Type B pancreatic cell (in vitro differentiated cells): ENCODE results near the gene ACSF3. TPM values are rescaled to one million over a fixed set of nuclear protein-coding genes. Genes with fewer than 3 reads are reported as not detected.
A peak's percentile ranks its signal among the peaks of the same experiment; 100 is the strongest.

Source experiments
- DNase-seq: peaks from one replicate; pipeline ENCODE4 v3.0.0; 2021; ENCODE audit warnings: mixed read lengths; ENCODE audit not compliant: unreplicated experiment; ENCODE audit errors: extremely low spot score
- H3K27ac Mint-ChIP-seq: 2 replicates; pipeline ENCODE4 v1.8.0; 2021; ENCODE audit warnings: mild to moderate bottlenecking, mixed read lengths
- H3K27me3 Mint-ChIP-seq: 2 replicates; pipeline ENCODE4 v1.8.0; 2021; ENCODE audit warnings: mixed read lengths
- H3K36me3 Mint-ChIP-seq: 2 replicates; pipeline ENCODE4 v1.8.0; 2021; ENCODE audit warnings: mixed read lengths
- H3K4me1 Mint-ChIP-seq: one replicate; pipeline ENCODE4 v1.8.0; 2021; ENCODE audit warnings: mixed read lengths; ENCODE audit not compliant: unreplicated experiment
- H3K4me3 Mint-ChIP-seq: 2 replicates; pipeline ENCODE4 v1.8.0; 2021; ENCODE audit warnings: mild to moderate bottlenecking, mixed read lengths
- H3K9me3 Mint-ChIP-seq: 2 replicates; pipeline ENCODE4 v1.8.0; 2021; ENCODE audit warnings: mixed read lengths
- CTCF ChIP-seq: fragments of 200-600 bp; sonication (generic); conservative IDR thresholded peaks from 2 replicates; pipeline ENCODE4 v1.5.0; 2021; ENCODE audit warnings: antibody characterized with exemption, mild to moderate bottlenecking
- total RNA-seq: library from RNA; stranded (reverse); gene quantifications from 2 replicates; pipeline ENCODE4 v1.2.1, GENCODE V29; 2021; ENCODE audit warnings: low replicate concordance

The ACSF3 gene
- total RNA-seq, 1 donor from 2014 or later: 29.0 TPM

DNA sequence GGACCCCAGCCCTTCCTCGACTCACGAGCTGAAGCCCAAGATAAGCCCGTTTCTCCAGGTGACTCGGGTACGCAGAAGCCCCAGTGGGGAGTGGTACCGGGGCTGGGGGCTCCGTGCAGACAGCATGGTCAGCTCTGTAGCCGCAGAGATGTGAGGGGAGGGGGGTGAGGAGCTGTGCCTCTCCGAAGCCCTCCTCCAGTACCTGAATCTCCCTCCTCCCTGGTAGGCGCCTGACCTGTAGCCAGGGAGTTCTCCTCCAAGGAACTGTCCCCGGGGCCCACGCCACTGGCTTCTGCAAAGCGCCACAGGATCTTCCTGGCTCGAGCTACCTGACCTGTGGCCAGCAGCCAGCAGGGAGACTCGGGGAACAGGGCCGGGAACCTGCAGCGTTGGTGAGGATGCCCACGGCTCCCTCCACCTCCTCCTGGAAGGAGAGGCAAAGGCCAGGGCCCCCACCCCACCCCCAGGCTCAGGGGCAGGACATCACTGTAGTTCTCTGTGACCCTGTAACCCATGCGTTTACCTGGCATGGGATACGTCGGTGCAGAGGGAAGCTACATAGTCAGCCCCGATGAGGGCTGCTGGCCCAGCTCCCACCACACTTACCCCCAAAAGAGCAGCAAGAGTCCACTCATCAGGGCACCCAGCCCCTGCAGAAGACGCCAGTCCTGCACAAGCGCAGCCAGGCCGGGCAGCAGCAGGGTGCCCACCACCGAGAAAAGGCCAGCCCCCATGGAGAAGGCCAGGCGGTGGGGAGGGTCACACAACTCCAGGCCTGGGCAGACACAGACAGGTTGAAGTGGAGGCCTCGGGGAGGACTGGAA lies 105.0 kb downstream of the ACSF3 start:
- Mint-ChIP-seq H3K4me1 (no peaks in the 10 kb centered on the region), H3K9me3 (peaks cover 7% of the 10 kb centered on the region), H3K4me3 (no peak overlapping the region), H3K27ac (no peak overlapping the region), H3K36me3 (no peaks in the 10 kb centered on the region), H3K27me3 (peaks cover 35% of the 10 kb centered on the region)
- DNase-seq: no peak
- no peak for TF ChIP-seq CTCF

DNA sequence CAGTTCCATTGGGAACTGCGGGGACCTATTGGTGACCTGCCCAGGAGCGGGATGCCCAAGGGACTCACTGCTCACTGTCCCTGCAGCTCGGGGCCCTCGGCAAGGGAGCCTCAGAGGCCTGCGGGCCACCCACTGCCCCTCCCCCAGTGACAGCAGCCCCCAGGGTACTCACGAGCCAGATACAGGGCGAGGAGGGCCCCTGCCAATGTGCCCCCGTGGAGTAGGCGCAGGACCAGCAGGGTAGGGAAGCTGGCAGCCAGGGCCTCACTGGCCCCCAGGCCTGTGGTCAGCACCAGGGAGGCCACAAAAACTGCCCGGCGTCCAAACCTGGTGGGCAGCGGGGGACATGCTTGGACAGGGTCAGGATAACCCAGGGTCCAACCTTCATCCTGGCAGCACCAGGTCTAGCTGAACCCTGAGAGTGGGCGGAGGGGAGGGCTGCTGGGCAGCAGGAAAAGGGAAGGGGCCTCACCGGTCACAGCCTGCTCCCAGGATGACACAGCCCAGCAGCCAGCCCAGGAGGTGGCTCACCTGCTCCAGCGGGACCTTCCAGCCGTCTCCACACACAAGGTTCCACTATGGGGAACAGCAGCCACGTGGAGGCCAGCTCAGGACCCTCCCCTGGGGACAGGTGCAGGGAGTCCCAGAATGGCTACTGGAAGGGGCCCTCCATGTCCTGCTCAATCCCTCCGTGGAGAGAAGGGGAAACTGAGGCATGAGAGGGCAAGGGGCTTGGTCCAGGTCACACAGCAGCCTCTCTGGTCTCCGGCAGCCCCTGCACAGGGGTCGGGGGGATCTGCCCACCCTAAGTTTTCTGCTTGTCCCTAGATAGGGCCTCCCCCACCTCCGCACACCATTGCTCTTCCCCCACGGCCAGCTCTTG lies 105.8 kb downstream of the ACSF3 start:
- H3K36me3 Mint-ChIP-seq: no peaks in the 10 kb centered on the region

GRCh38 chr16:89200124-89200849 lies 106.6 kb downstream of the ACSF3 start, which contains the start of gene SLC22A31:
SLC22A31 (minus strand) TSS chr16:89200537; CDS start chr16:89200501, 36 bp downstream.
- DNase-seq: no peak
- peaks cover 46% of the 10 kb centered on the region for H3K27me3 Mint-ChIP-seq
- peak within 1 kb of the TSS; percentile 69 for H3K4me3 Mint-ChIP-seq
- no peaks in the 10 kb centered on the region for H3K36me3 Mint-ChIP-seq
- no peaks in the 10 kb centered on the region for H3K4me1 Mint-ChIP-seq
- no peak within 1 kb of the TSS for H3K27ac Mint-ChIP-seq
- no peak for TF ChIP-seq CTCF
- H3K9me3 Mint-ChIP-seq: peaks cover 7% of the 10 kb centered on the region

More for the DNA sequence above, 105.8 kb downstream of the ACSF3 start:
- Mint-ChIP-seq H3K9me3 (peaks cover 7% of the 10 kb centered on the region), H3K27me3 (peaks cover 42% of the 10 kb centered on the region), H3K4me3 (no peak overlapping the region), H3K4me1 (no peaks in the 10 kb centered on the region), H3K27ac (no peak overlapping the region)
- no peak for DNase-seq
- TF ChIP-seq CTCF: no peak

DNA sequence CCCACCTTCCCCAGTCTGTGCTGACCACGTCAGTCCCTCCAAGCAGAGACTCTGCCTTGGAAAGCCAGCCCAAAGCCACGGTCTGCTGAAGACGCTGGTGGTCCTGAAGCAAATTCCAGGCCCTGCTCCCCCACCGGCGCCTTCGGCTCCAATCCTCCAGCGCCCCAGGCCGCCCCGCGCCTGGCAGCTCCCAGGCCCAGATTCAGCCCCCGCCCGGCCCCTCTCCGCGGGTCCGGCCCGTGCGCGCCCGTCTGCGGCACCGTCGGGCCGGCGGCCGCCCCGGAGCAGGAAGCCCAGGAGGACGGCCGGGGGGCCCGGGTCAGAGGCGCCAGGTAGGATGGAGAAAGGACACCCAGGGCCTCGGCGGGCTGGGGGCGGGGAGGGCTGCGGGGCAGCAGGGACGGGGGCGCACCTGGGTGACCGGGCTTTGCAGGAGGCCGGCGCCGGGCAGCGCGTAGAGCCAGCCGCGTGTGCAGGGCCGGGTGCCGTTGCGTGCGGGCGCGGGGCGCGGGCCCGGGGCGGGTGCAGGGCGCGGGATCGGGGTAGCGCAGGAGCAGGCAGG lies 107.3 kb downstream of the ACSF3 start:
- Mint-ChIP-seq H3K27ac (no peak overlapping the region), H3K27me3 (peaks cover 46% of the 10 kb centered on the region), H3K36me3 (no peaks in the 10 kb centered on the region), H3K9me3 (peaks cover 7% of the 10 kb centered on the region), H3K4me1 (no peaks in the 10 kb centered on the region), H3K4me3 (peak overlapping the region; percentile 69)
- no peak for TF ChIP-seq CTCF
- DNase-seq: no peak
